G401 (cell line): ENCODE data around the gene TMEM203. TPM values are rescaled to one million over a fixed set of nuclear protein-coding genes. Genes with fewer than 3 reads are reported as not detected.
"Not testable (repeated sequence)": the region's sequence is repeated elsewhere in the genome, so short reads cannot be mapped to it uniquely, and the experiment has no call there.

ENCODE experiments used
- DNase-seq: peaks from one replicate; pipeline ENCODE4 v3.0.0-alpha.2; 2015; ENCODE audit warnings: low spot score
- in situ Hi-C: cut with HindIII; loops from 2 replicates; pipeline ENCODE4 v1.10.0; 2016; ENCODE audit warnings: low sequenced_read_pairs, mixed read lengths
- total RNA-seq: library from RNA; depleted of rRNA; stranded (reverse); fragments of >200 nt; shearing (Covaris generic); gene quantifications from 2 replicates; pipeline ENCODE4 v1.2.3, GENCODE V29; 2014

The TMEM203 gene
- total RNA-seq, 1 experiment from 2014 or later, result 45.7 TPM

DNA sequence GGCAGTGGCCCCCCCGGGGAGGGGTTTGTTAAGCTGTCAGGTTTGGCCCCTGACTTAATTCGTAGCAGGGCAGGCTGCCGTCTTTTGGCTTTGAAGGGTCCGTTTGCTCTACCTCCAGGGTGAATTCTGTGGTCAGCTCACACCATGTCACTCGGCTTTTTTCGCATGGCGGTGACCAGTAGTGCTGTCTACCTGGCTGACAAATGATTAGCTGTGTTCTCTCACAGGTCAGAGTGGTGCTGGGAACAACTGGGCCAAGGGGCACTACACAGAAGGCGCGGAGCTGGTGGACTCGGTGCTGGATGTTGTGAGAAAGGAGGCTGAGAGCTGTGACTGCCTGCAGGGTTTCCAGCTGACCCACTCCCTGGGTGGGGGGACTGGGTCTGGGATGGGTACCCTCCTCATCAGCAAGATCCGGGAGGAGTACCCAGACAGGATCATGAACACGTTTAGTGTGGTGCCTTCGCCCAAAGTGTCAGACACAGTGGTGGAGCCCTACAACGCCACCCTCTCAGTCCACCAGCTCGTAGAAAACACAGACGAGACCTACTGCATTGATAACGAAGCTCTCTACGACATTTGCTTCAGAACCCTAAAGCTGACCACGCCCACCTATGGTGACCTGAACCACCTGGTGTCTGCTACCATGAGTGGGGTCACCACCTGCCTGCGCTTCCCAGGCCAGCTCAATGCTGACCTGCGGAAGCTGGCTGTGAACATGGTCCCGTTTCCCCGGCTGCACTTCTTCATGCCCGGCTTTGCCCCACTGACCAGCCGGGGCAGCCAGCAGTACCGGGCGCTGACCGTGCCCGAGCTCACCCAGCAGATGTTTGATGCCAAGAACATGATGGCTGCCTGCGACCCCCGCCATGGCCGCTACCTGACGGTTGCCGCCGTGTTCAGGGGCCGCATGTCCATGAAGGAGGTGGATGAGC, 37.1 kb upstream of the TMEM203 start:
- in situ Hi-C loops, result no loop called here
- DNase-seq, result no peak

DNA sequence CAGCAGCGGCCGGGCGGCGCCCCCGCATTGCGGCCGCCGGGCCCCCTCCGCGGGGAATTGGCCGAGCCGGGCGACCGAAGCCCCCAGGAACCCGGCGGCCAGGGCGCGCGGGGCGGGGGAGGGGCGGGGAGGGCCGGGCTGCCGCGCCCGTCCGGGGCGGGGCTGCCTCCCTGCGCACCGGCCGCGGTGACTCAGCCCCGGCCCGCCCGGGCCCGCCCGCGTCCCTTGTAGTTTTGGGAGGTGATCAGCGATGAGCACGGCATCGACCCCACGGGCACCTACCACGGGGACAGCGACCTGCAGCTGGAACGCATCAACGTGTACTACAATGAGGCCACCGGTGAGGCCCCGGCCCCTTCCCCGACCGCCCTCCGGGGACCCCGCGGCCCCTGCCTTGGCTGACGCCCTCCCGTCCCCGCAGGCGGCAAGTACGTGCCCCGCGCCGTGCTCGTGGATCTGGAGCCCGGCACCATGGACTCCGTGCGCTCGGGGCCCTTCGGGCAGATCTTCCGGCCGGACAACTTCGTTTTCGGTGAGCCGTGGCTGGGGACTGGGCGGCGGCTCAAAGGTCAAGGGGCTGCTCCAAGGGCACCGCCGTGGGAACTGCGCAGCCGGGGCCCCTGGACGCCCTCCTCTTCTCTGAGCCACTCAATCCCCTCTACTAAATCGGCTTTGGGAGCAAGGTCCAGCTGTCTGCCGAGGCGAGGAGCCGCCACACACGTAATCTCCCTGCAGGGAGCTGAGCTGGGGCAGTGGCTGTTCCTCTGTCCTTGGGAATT, 36.2 kb upstream of the TMEM203 start:
- in situ Hi-C loops, result no loop called here

DNA sequence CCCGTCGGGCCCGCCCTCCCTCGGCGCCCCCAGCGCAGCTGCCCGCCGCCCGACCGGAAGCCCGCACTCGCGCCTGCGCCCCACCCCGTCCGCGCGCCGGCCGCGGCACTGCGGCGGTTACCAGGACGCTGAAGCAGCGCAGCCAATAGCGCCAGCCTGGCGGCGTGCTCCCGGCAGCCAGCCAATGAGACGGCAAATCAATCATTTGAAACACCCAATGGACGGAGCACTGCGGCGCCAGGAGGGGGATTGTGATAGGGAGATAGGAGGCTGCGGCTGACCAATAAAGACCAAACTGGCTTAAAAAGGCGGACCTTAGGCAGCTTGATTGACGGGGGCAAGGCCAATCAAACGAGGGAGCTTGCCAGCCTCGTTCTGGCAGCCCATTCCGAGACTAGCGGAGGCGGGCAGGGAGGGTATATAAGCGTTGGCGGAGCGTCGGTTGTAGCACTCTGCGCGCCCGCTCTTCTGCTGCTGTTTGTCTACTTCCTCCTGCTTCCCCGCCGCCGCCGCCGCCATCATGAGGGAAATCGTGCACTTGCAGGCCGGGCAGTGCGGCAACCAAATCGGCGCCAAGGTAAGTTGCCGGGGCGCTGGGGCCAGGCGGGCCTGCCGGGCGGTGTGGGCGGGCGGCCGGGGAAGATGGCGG, 35.5 kb upstream of the TMEM203 start, which contains the start of gene TUBB4B:
Gene TUBB4B, plus strand, starts transcription at position 447 of the 649 bp plus-strand sequence. Its CDS starts 74 bp downstream, at position 521.
- peak; percentile 100 for DNase-seq
- in situ Hi-C loops, result no loop called here

More for the DNA sequence above, 36.2 kb upstream of the TMEM203 start:
- no peak for DNase-seq

DNA sequence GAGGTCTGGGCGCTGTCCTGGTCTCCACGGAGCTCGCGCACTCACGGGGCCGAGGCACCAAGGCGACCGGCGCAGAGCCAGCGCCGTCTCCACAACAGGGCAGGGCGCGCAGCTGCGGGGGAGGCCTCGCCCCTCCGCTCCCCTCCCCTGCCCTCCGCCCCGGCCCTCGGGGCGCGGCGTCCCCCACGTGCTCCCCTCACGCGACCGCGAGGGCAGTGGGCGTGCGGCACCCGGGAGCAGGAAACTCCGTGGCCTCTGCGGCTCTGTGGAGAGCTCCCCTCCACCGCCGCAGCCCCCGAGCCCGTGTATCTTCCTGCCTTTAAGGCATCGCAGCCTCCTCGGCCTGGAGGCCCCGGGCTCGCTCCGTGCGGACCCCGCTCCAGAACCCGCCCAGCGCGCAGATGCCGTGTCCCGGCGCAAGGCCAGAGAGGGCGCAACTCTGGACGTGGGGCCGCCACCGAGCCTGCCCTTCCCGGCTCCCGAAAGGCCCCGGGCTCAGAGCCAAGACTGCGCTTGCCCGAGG, 34.9 kb upstream of the TMEM203 start:
- DNase-seq, result no peak
- in situ Hi-C loops, result no loop called here

DNA sequence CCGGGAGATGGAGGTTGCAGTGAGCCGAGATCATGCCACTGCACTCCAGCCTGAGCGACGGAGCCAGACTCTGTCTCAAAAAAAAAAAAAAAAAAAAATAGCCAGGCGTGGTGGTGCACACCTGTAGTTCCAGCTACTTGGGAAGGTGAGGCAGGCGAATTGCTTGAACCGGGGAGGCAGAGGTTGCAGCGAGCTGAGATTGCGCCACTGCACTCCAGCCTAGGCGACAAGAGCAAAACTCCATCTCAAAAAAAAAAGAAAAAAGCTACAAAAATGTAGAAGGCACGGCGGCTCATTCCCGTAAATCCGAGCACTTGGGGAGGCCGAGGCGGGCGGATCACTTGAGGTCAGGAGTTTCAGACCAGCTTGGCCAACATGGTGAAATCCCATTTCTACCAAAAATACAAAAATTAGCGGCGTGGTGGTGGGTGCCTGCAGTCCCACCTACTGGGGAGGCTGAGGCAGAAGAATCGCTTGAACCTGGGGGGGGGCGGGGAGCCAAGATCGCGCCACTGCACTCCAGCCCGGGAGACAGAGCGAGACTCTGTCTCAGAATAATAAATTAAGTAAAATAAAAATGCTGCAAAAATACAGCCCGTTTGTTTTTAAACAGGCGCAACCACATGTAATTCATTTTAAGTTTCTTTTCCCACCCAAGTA, 34.2 kb upstream of the TMEM203 start:
- in situ Hi-C loops, DNase-seq: not testable (repeated sequence)

DNA sequence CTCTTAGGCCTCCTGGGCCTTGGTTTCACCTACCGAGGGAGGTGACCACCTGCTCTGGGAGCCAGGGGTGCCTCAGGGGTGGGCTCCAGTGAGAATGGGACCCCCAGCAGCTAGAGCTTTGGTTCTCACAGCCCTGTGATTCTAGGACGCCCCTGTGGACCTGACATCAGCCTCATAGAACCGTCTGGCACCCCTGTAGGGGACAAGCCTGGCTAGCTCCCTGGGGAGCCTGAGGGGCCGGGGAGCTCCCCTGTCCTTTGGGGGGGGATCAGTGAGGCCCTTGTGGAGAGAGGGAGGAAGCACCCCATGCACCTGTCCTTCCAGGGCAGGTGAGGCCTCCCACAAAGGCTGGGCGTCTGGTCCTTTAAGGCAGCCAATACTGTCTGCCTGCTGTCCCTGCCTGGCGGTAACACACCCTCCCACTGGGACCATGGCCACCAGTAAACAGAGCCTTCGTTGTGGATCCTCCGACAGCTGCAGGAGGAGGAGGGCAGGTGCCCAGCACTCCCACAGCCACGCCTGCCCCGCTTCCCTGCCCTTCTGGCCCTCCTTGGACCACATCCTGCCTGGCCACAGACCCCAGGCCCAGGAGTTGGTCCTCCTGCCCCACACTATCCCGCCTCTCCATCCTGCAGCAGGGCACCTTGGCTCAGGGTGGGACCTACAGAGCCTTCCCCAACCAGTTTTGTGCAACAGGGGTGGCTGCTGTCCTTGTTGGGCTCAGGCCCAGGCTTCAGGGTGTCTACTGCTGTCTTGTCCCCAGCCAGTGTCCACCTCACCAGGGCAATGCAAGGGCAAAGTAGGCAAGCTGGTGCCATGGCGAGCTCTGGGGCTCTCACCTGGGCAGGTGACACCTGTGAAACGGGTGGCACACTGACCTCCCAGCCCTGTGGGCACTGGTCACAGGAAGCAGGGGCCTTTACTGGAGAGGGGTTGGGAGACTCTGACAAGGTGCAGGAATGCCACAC, 32.6 kb upstream of the TMEM203 start:
- in situ Hi-C loops, result no loop called here
- no peak for DNase-seq

DNA sequence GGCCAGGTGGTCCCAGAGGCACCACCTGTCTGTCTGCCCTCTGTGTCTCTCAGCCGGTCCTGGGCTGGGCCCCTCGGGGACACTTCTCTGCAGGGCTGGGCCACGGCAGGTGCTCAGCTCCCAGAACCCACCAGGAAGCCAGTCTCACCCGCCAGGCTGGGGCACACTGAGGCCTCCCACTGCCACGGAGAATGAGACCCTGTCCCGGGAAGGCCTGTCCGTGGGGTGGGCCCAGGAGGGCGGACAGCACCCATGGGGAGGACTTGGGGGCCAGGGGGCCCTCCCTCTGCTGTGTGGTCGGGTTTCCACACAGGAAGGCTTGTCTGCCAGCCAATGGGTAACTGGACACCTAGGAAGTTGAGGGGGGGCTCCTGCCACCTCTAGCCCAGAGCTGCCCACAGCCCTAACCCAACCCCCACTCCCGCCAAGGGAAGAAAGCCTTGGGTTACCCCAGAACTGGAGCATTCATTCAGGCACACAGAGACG, 31.5 kb upstream of the TMEM203 start:
- in situ Hi-C loops, result no loop called here
- no peak for DNase-seq

DNA sequence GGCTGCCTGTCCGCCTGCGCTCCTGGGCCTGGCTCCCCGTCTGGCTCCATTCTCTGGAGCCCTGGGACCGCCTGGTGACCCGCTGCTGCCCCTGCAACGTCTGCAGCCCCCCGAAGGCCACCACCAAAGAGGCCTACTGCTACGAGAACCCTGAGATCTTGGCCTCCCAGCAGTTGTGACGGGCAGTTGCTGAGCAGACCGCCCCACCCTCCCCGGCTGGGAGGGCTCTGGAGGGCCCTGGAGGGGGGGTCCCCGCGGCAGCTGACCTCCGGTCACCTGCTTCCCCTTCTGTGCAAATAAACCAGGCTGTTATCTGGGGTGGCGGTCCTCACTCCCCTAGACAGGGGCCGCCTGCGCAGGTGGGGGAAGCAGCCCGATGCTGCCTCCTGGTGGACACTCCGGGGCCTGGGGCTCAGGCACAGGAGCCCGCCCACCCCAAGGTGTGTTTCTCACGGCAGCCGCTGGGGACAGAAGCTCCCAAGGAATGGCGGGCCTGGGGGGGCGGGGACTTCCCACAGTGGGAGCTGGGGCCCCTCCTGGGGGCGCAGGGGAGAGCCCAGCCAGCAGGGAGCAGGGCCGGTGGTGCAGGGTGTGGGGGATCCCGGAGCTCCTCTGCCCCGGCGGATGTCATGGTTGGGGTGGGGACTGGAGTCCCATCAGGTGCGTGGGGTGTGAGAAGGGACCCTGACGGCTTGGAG, 30.9 kb upstream of the TMEM203 start:
- in situ Hi-C loops, result no loop called here
- peak; percentile 73 for DNase-seq

DNA sequence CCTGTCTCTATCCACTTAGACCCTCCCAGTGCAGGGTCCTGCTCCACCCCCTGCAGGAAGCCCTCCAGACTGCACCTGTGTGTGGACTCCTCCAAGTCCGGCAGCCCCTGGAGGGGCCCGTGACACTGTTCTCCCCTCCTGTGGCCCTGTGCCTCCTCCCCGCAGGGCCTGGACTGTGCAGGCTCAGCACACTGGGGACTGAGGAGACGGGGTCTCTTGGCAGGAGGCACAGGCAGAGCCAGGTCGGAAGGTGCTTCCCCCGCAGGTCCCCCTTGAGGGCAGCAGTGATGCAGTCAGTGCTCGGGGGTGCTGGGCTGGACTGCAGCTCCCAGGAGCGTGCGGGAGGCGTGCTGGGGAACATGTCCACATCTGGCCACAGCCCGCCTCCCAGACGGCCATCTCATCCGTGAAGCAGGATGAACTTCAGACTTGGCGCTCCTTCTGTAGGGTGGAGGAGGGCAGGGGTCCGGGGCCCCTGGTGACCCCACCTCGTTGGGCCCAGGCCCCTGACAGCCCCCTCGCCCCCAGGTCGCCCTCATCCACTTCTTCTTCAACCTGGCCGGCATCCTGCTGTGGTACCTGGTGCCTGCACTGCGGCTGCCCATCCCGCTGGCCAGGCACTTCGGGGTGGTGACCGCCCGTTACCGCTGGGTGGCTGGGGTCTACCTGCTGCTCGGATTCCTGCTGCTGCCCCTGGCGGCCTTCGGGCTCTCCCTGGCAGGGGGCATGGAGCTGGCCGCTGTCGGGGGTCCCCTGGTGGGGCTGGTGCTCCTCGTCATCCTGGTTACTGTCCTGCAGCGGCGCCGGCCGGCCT, 30.2 kb upstream of the TMEM203 start:
- DNase-seq, result no peak
- in situ Hi-C loops, result no loop called here

DNA sequence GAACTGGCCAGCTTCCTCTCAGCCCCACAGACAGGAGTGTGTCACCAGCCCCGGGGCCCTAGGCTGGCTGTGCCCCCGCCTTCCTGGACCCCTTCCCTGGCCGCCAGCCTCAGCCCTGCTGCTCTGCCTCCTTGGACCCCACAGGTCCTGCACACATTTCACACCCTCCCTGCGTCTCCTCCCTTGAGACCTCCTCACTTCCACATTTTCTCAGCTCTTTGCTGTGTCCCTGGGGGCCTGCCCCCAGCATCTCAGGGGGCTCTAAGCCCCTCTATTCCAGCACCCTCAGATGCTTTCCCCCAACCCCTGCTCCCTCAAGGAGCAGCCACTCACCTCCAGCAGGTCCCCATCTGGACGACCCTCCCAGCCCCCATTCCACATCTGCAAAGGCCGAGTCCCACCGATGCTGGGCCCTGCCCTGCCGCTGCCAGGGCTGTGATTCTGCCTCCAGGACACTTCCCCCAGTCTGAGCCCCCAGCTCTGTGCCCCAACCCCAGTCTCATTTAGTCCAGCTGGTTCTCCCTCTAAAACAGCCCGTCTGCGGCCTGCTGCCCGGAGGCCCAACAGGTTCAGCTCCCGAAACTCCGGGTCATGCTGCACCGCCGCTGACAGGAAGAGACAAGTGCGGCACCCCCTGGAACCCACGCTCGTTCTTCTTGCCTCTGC, 29.4 kb upstream of the TMEM203 start:
- DNase-seq, result no peak
- in situ Hi-C loops, result no loop called here

DNA sequence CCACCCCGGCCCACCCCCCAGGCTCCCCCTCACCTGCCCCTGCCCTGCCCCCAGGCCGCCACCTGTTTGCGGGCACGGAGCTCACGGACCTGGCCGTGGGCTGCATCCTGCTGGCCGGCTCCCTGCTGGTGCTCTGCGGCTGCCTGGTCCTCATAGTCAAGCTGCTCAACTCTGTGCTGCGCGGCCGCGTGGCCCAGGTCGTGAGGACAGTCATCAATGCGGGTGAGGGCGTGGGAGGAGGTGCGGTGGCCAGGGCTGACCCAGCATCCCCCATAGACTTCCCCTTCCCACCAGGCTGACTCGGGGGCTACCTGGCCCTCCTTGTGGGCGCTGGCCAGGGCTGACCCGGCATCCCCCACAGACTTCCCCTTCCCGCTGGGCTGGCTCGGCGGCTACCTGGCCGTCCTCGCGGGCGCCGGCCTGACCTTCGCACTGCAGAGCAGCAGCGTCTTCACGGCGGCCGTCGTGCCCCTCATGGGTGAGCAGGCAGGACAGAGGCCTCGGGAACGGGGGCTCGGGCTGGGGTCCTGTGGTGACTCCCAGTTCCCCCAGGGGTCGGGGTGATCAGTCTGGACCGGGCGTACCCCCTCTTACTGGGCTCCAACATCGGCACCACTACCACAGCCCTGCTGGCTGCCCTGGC, 28.7 kb upstream of the TMEM203 start:
- no peak for DNase-seq
- in situ Hi-C loops, result no loop called here

DNA sequence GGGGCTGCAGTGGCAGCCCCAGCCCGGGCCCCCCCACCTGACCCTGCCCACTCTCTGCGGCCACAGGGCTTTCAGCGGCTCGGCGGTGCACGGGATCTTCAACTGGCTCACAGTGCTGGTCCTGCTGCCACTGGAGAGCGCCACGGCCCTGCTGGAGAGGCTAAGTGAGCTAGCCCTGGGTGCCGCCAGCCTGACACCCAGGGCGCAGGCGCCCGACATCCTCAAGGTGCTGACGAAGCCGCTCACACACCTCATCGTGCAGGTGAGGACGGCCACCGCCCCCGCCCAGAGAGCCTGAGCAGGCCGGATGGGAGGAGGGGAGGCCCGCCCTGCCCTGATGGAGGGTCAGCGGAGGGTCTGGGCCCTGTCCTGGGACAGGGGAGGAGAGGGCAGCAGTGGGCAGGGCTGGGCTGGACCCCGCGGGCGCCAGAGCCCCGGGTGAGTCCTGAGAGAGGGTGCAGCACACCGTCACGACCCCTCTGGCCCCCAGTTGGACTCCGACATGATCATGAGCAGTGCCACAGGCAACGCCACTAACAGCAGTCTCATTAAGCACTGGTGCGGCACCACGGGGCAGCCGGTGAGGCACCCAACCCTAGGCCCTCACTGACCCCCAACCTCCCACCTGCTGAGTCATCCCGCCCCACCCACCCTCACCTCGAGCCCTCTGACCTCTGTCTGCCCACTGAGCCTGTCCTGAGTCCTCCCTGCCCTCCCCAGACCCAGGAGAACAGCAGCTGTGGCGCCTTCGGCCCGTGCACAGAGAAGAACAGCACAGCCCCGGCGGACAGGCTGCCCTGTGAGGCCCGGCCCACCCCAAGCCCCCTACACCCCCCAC, 27.9 kb upstream of the TMEM203 start:
- DNase-seq, result no peak
- in situ Hi-C loops, result no loop called here

DNA sequence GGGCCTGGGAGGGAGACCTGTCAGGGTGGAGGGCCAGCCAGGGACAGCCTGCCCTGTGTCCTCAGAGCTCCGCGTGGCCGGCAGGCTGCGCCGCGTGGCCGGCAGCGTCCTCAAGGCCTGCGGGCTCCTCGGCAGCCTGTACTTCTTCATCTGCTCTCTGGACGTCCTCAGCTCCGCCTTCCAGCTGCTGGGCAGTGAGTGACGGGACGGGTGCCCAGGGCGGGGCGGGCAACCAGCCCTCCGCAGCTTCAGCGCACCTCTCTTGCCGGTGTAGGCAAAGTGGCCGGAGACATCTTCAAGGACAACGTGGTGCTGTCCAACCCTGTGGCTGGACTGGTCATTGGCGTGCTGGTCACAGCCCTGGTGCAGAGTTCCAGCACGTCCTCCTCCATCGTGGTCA, 27.1 kb upstream of the TMEM203 start:
- in situ Hi-C loops, result no loop called here
- DNase-seq, result no peak

DNA sequence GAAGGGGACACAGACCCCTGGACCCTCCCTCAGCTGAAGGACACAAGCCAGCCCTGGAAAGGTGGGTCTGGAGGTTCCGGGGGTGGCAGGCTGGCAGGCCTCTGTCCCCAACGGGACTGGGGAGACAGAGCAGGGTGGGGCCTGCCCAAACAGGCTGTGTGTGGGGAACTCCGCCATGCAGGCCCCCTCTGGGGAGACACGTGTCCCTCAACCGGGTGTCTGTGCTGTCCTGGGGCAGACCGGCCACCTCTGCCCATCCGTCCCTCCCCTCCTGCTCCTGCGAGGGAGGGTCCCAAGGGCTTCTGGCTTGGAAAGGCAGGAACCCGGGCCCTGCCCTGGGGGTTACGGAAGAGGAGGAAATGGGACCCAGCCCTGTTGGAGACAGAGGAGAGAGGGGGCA, 26.7 kb upstream of the TMEM203 start:
- in situ Hi-C loops, result no loop called here

More for the DNA sequence above, 26.7 kb upstream of the TMEM203 start:
- DNase-seq, result no peak
